Activated T-helper 2 cell treated with anti-CD3 and anti-CD28 coated beads, Interferon-gamma antibody, Interleukin-2, Interleukin-4, amounts not matched to agents 10 μg/mL and 5 μg/mL and 100 μg/mL, durations not matched to agents 14 hours and 24 hours and 36 hours (primary cell): ENCODE results near the gene WASF2. TPM values are rescaled to one million over a fixed set of nuclear protein-coding genes. Genes with fewer than 3 reads are reported as not detected.

ENCODE experiments used
- DNase-seq: peaks from one replicate; pipeline ENCODE4 v3.0.0; 2021; ENCODE audit warnings: low spot score
- H3K27ac Mint-ChIP-seq: one replicate; pipeline ENCODE4 v1.8.0; 2021; ENCODE audit warnings: mixed read lengths
- H3K27me3 Mint-ChIP-seq: one replicate; pipeline ENCODE4 v1.8.0; 2021; ENCODE audit warnings: low read depth, mixed read lengths
- H3K36me3 Mint-ChIP-seq: one replicate; pipeline ENCODE4 v1.8.0; 2021; ENCODE audit warnings: low read depth, mixed read lengths
- H3K4me1 Mint-ChIP-seq: one replicate; pipeline ENCODE4 v1.8.0; 2021; ENCODE audit warnings: low read depth, mixed read lengths
- H3K4me3 Mint-ChIP-seq: one replicate; pipeline ENCODE4 v1.8.0; 2021; ENCODE audit warnings: low read depth, mild to moderate bottlenecking, moderate library complexity, mixed read lengths
- H3K9me3 Mint-ChIP-seq: one replicate; pipeline ENCODE4 v1.8.0; 2021; ENCODE audit warnings: mixed read lengths
- intact Hi-C: fragments of 100-400 bp; cut with micrococcal nuclease; formaldehyde crosslinking; loops from one replicate; pipeline ENCODE4 v1.15.1; 2023
- total RNA-seq: library from RNA; stranded (reverse); gene quantifications from 2 replicates; pipeline ENCODE4 v1.2.3, GENCODE V29; 2022

WASF2 gene
- total RNA-seq, 1 donor from 2014 or later = 128 TPM

DNA sequence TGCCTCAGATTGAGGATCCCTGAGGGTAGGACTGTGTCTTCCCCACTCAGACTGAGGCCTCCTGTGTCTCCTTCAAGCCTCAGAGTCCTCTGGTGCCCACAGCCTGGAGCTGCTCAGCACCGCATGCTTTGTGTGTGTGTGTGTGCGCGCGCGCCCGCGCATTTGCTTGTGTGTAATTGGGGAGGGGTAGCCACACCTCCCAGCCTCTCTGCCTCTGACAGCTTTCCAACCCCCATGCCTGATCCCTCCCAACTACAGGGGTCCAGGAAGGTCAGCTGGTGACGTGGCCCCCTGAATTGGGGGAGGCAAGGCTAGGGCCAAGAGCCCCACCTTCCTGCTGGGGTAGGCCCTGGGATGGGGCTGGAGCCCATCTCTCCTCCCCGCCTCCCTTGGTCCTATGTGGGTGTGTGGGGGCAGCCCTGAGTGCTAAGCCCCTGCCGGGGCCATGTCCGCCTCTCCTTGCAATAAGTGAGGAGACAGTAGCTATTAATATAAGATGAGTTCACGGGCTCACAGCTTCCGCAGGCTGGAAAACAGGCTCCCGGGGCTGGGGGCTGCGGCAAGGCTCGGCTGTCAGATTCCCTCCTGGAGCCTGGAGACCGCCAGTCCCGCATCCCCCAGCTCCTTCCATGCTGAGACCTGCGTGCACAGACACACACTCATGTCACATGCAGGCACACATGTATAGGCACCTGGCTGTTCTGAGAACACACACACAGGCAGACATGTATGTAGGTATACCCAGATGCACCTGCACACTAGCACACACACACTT is 90.5 kb downstream of the WASF2 start:
- no peaks in the 10 kb centered on the region for H3K9me3 Mint-ChIP-seq
- no peak overlapping the region for H3K27ac Mint-ChIP-seq
- intact Hi-C loops = loop anchor here (10.0 kb wide), 1 partner anchor 265 kb away; no protein-coding TSS in a partner anchor
- peaks cover 4% of the 10 kb centered on the region for H3K36me3 Mint-ChIP-seq
- no peaks in the 10 kb centered on the region for H3K27me3 Mint-ChIP-seq
- DNase-seq = no peak
- H3K4me1 Mint-ChIP-seq = peaks cover 12% of the 10 kb centered on the region
- no peak overlapping the region for H3K4me3 Mint-ChIP-seq

- intact Hi-C loops = loop anchor here (10.0 kb wide), 1 partner anchor 266 kb away; no protein-coding TSS in a partner anchor
- H3K9me3 Mint-ChIP-seq = no peaks in the 10 kb centered on the region
- H3K27me3 Mint-ChIP-seq = no peaks in the 10 kb centered on the region
- no peak overlapping the region for H3K4me3 Mint-ChIP-seq
- no peaks in the 10 kb centered on the region for H3K36me3 Mint-ChIP-seq
- peaks cover 7% of the 10 kb centered on the region for H3K4me1 Mint-ChIP-seq
- H3K27ac Mint-ChIP-seq = no peak overlapping the region
- no peak for DNase-seq
Observed at GRCh38 chr1:27398405-27399149, 91.4 kb downstream of the WASF2 start.

GRCh38 chr1:27397749-27398148 is 92.2 kb downstream of the WASF2 start:
- no peaks in the 10 kb centered on the region for H3K36me3 Mint-ChIP-seq
- H3K9me3 Mint-ChIP-seq = no peaks in the 10 kb centered on the region
- DNase-seq = no peak
- H3K4me1 Mint-ChIP-seq = peaks cover 5% of the 10 kb centered on the region
- no peak overlapping the region for H3K27ac Mint-ChIP-seq
- H3K4me3 Mint-ChIP-seq = no peak overlapping the region
- intact Hi-C loops = loop anchor here (10.0 kb wide), 1 partner anchor 267 kb away; no protein-coding TSS in a partner anchor
- no peaks in the 10 kb centered on the region for H3K27me3 Mint-ChIP-seq

DNA sequence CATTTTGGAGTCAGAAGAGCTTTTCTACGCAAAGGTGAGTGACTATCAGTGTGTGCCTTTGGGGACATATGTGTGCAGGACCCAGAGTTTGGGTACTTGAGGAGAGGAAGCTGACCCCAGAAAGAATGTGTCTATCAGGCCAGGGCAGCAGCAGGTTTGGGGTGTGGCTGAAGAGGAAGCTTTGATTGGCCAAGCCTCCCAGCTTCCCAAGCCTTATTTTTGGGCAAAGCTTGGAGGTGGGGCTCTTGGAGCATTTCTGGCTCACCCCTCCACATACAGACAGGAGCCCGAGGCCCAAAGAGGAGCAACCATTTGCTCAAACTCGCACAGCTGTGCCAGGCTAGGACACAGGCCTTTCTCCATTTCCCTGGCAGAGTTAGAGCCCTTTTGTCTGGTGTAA is 92.9 kb downstream of the WASF2 start:
- Mint-ChIP-seq H3K9me3 (no peaks in the 10 kb centered on the region), H3K27ac (no peak overlapping the region), H3K27me3 (peaks cover under 1% of the 10 kb centered on the region), H3K36me3 (no peaks in the 10 kb centered on the region), H3K4me3 (no peak overlapping the region), H3K4me1 (peaks cover 6% of the 10 kb centered on the region)
- no peak for DNase-seq
- intact Hi-C loops = loop anchor here (10.0 kb wide), 1 partner anchor 268 kb away; no protein-coding TSS in a partner anchor

GRCh38 chr1:27395441-27396195 is 94.3 kb downstream of the WASF2 start:
- DNase-seq = peak; percentile 78
- Mint-ChIP-seq H3K9me3 (no peaks in the 10 kb centered on the region), H3K27me3 (peaks cover 3% of the 10 kb centered on the region), H3K27ac (no peak overlapping the region), H3K4me3 (no peak overlapping the region), H3K36me3 (no peaks in the 10 kb centered on the region), H3K4me1 (peaks cover 10% of the 10 kb centered on the region)
- intact Hi-C loops = loop anchor here (2.0 to 10.0 kb wide), 2 partner anchors 63 to 269 kb away; no protein-coding TSS in a partner anchor

DNA sequence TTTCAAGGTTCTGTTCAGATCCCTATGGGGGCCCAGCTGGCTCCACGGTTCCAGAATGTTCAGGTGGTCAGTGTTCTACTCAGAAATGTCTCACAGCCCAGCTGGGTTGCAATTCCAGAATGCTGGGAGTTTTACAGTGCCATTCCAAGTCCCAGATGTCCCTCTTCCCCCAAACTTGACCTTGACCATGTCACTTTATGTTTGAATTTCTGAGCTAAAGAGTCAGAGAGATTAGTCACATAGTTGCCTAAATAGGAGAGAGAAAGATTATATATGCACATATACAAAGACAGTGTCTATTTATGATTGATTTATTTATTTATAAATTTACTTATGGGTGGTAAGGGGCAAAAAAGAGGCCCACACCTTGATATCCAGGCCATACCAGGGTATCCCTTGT is 95.0 kb downstream of the WASF2 start:
- Mint-ChIP-seq H3K4me1 (peaks cover 10% of the 10 kb centered on the region), H3K9me3 (no peaks in the 10 kb centered on the region), H3K27ac (no peak overlapping the region), H3K27me3 (peaks cover 3% of the 10 kb centered on the region), H3K36me3 (no peaks in the 10 kb centered on the region), H3K4me3 (no peak overlapping the region)
- intact Hi-C loops = loop anchor here (2.0 to 10.0 kb wide), 2 partner anchors 62 to 270 kb away; no protein-coding TSS in a partner anchor
- DNase-seq = no peak

GRCh38 chr1:27394282-27394658 is 95.7 kb downstream of the WASF2 start:
- Mint-ChIP-seq H3K4me3 (peak overlapping the region; percentile 52), H3K36me3 (no peaks in the 10 kb centered on the region), H3K4me1 (peaks cover 10% of the 10 kb centered on the region), H3K27me3 (peaks cover 3% of the 10 kb centered on the region), H3K9me3 (no peaks in the 10 kb centered on the region), H3K27ac (no peak overlapping the region)
- intact Hi-C loops = loop anchor here (2.0 to 10.0 kb wide), 2 partner anchors 61 to 271 kb away; no protein-coding TSS in a partner anchor
- no peak for DNase-seq

GRCh38 chr1:27393641-27394281 is 96.2 kb downstream of the WASF2 start:
- Mint-ChIP-seq H3K27me3 (peaks cover 3% of the 10 kb centered on the region), H3K27ac (no peak overlapping the region), H3K4me3 (peak overlapping the region; percentile 82), H3K9me3 (no peaks in the 10 kb centered on the region), H3K4me1 (peaks cover 10% of the 10 kb centered on the region), H3K36me3 (no peaks in the 10 kb centered on the region)
- intact Hi-C loops = loop anchor here (2.0 to 10.0 kb wide), 2 partner anchors 61 to 271 kb away; no protein-coding TSS in a partner anchor
- DNase-seq = no peak

GRCh38 chr1:27392778-27393635 is 97.0 kb downstream of the WASF2 start:
- peaks cover 6% of the 10 kb centered on the region for H3K27me3 Mint-ChIP-seq
- H3K27ac Mint-ChIP-seq = peak overlapping the region; percentile 73
- no peaks in the 10 kb centered on the region for H3K36me3 Mint-ChIP-seq
- no peaks in the 10 kb centered on the region for H3K9me3 Mint-ChIP-seq
- peaks cover 14% of the 10 kb centered on the region for H3K4me1 Mint-ChIP-seq
- intact Hi-C loops = loop anchor here (1.0 to 10.0 kb wide), 3 partner anchors 28 to 272 kb away; partner anchors contain the start of gene AHDC1
- peak overlapping the region; percentile 82 for H3K4me3 Mint-ChIP-seq
- no peak for DNase-seq

DNA sequence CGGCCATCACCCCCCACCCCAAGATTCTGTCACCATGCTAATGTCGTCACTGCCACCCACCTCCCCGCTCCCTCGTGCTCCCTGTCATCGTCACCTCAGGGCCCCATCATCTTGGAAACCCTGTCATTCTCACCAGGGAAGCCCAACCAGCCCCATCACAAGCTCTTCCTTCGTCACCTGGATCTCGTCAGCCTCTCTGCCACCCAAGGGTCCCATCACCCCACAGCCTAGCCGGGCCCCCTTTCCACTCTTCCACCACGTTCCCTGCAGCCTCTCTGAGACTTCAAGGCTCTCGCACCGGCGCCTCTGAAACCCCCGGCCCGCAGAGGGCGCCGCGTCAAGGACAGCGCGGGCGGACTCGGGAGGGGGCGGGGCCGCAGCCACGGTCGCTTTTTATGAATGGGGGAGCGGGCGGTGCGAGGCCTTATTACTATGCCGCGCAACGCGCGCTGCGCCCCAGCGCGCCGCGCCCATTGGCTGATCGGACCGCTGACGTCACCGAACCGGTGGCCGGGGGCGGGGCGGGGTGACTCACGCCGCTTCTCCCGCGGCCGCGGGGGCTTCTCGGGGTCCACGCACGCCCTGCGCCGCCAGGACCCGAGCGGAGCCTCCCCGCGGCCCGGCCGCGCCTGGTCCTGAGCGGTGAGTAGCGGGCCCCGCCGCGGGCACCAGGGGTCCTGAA is 97.7 kb downstream of the WASF2 start, which contains the start of gene GPR3:
GPR3 (plus strand) TSS at position 527 of the 682 bp plus-strand sequence. CDS start 1,177 bp downstream, outside the sequence.
- H3K4me3 Mint-ChIP-seq = peak within 1 kb of the TSS; percentile 82
- DNase-seq = peak; percentile 90
- H3K27me3 Mint-ChIP-seq = peaks cover 6% of the 10 kb centered on the region
- no peaks in the 10 kb centered on the region for H3K36me3 Mint-ChIP-seq
- peak within 1 kb of the TSS; percentile 89 for H3K27ac Mint-ChIP-seq
- intact Hi-C loops = loop anchor here (1.0 to 10.0 kb wide), 3 partner anchors 27 to 273 kb away; partner anchors contain the start of gene AHDC1
- peaks cover 14% of the 10 kb centered on the region for H3K4me1 Mint-ChIP-seq
- no peaks in the 10 kb centered on the region for H3K9me3 Mint-ChIP-seq
